Effector memory CD4-positive, alpha-beta T cell (primary cell): ENCODE data around the gene STRADB.

ENCODE experiments used
- DNase-seq, 3 donors: peaks; one replicate each; pipeline ENCODE4 v3.0.0-alpha.2; 2020
- H3K27ac ChIP-seq: 2 replicates; pipeline ENCODE4 v1.7.0; 2013; ENCODE audit warnings: mild to moderate bottlenecking, low read length, moderate library complexity; ENCODE audit not compliant: insufficient read depth, poor library complexity, severe bottlenecking
- H3K27me3 ChIP-seq: replicated peaks from 2 replicates; pipeline ENCODE4 v1.7.0; 2013; ENCODE audit warnings: mild to moderate bottlenecking, low read length; ENCODE audit not compliant: insufficient read depth, control insufficient read depth, poor library complexity, severe bottlenecking
- H3K36me3 ChIP-seq: 2 replicates; pipeline ENCODE4 v1.7.0; 2013; ENCODE audit warnings: mild to moderate bottlenecking, low read length, moderate library complexity; ENCODE audit not compliant: control insufficient read depth, insufficient read depth
- H3K4me1 ChIP-seq: 2 replicates; pipeline ENCODE4 v1.7.0; 2013; ENCODE audit warnings: low read length, mild to moderate bottlenecking; ENCODE audit not compliant: control insufficient read depth, insufficient read depth, poor library complexity, severe bottlenecking
- H3K4me3 ChIP-seq: 2 replicates; pipeline ENCODE4 v1.7.0; 2013; ENCODE audit warnings: low read length, low read depth, mild to moderate bottlenecking; ENCODE audit not compliant: insufficient read depth, poor library complexity, severe bottlenecking
- H3K9me3 ChIP-seq: 2 replicates; pipeline ENCODE4 v1.7.0; 2013; ENCODE audit warnings: mild to moderate bottlenecking, low read length, moderate library complexity; ENCODE audit not compliant: control insufficient read depth

Gene STRADB

GRCh38 chr2:201444746-201445465 is 6.6 kb upstream of the STRADB start:
- no peak for DNase-seq
- no peaks in the 10 kb centered on the region for H3K9me3 ChIP-seq
- H3K27ac ChIP-seq, result no peak overlapping the region
- no peaks in the 10 kb centered on the region for H3K27me3 ChIP-seq
- H3K4me3 ChIP-seq, result no peak overlapping the region
- H3K4me1 ChIP-seq, result peaks cover 22% of the 10 kb centered on the region
- H3K36me3 ChIP-seq, result no peaks in the 10 kb centered on the region

DNA sequence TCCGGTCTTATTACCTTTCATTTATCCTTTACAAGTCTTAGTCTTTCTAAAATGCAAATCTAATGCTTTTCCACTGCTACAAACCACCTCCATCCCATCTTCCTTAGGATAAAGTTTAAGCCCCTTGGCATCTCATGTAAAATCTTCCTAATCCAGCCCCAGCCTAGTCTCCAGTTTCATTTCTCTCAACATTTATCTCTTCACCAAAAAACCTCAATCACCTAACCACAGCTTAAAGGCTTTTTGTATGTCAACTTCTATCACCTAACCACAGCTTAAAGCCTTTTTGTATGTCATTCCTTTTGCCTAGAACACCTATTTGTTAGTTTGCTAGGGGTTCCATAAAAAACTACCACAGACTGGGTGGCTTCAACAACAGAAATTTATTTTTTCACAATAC is 4.5 kb upstream of the STRADB start:
- Histone ChIP-seq H3K36me3 (no peaks in the 10 kb centered on the region), H3K4me3 (no peak overlapping the region), H3K9me3 (no peaks in the 10 kb centered on the region), H3K27ac (peak overlapping the region; percentile 40), H3K4me1 (peaks cover 22% of the 10 kb centered on the region), H3K27me3 (no peaks in the 10 kb centered on the region)
- no peak for DNase-seq

- H3K27me3 ChIP-seq, result no peaks in the 10 kb centered on the region
- DNase-seq, result no peak
- H3K4me3 ChIP-seq, result no peak overlapping the region
- no peaks in the 10 kb centered on the region for H3K36me3 ChIP-seq
- H3K9me3 ChIP-seq, result no peaks in the 10 kb centered on the region
- peak overlapping the region; percentile 40 for H3K27ac ChIP-seq
- H3K4me1 ChIP-seq, result peaks cover 22% of the 10 kb centered on the region
Observed at GRCh38 chr2:201448061-201448460, 3.5 kb upstream of the STRADB start.

- peak overlapping the region; percentile 33 for H3K27ac ChIP-seq
- H3K4me1 ChIP-seq, result peaks cover 22% of the 10 kb centered on the region
- no peaks in the 10 kb centered on the region for H3K9me3 ChIP-seq
- H3K4me3 ChIP-seq, result no peak overlapping the region
- H3K27me3 ChIP-seq, result no peaks in the 10 kb centered on the region
- peak in 2 of 3 donors; percentile 14 to 33 for DNase-seq
- no peaks in the 10 kb centered on the region for H3K36me3 ChIP-seq
Observed at GRCh38 chr2:201448701-201449100, 2.8 kb upstream of the STRADB start.

GRCh38 chr2:201450954-201451291 is 617 bp upstream of the STRADB start:
- DNase-seq, result no peak
- no peaks in the 10 kb centered on the region for H3K36me3 ChIP-seq
- peak overlapping the region; percentile 93 for H3K4me3 ChIP-seq
- H3K9me3 ChIP-seq, result no peaks in the 10 kb centered on the region
- no peaks in the 10 kb centered on the region for H3K27me3 ChIP-seq
- H3K27ac ChIP-seq, result peak overlapping the region; percentile 83
- peaks cover 22% of the 10 kb centered on the region for H3K4me1 ChIP-seq

GRCh38 chr2:201452058-201452921 is 750 bp downstream of the STRADB start:
- Histone ChIP-seq H3K4me3 (peak overlapping the region; percentile 93), H3K27ac (peak overlapping the region; percentile 83), H3K27me3 (no peaks in the 10 kb centered on the region), H3K9me3 (no peaks in the 10 kb centered on the region), H3K4me1 (peaks cover 12% of the 10 kb centered on the region), H3K36me3 (no peaks in the 10 kb centered on the region)
- DNase-seq, result no peak

DNA sequence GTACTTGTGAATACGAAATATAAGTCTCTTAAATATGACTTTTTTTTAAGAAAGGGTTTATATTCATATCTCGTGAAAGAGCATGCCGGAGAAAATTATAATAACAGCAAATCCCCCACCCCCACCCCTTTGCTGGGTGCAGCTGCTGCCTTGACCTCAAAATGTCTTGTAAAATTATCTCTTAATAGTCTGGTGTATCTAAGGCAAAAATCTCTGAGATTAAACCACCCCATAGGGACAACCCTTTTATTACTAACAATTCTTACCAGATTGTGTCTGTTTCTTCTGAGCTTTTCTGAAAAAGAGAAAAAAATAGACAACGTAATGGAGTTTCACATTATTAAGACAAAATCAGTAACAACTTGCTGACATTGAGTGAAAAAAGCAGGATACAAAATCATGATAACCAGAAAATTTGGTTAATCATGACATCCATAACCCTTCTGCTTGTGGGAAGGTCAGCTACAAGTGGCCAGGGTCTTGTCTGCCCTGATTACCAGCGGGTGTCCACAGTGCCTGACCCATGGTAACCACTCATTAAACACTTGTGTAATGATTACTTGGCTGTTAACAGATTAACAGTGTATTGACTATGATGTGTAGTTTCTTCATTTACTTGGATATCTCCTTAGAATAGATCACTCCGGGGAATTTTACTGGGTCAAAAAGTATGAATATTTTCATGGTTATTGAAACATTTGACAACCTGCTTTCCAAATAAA is 1.5 kb downstream of the STRADB start:
- Histone ChIP-seq H3K4me1 (peaks cover 5% of the 10 kb centered on the region), H3K36me3 (no peaks in the 10 kb centered on the region), H3K9me3 (no peaks in the 10 kb centered on the region), H3K27ac (no peak overlapping the region), H3K4me3 (no peak overlapping the region), H3K27me3 (no peaks in the 10 kb centered on the region)
- DNase-seq, result no peak

DNA sequence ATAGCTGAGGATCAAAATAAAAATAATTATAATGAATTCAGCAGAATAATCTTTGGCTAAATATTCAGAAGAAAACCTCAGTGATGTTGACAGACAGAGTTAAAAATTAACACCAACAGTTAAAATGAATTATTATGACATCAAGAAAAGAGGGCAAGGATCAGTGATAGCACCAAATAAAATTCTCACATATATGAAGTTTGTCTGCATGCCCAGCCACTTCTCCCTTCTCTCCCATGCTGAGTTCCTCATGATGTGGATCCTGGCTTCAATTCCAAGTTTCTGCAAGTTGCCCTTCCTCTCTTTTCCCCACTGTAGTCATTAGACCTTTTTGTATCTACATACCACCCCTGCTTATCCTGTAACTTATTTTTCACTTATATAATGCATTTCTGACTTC is 6.8 kb downstream of the STRADB start:
- Histone ChIP-seq H3K36me3 (peaks cover 5% of the 10 kb centered on the region), H3K9me3 (no peaks in the 10 kb centered on the region), H3K4me1 (no peaks in the 10 kb centered on the region), H3K27me3 (no peaks in the 10 kb centered on the region), H3K4me3 (no peak overlapping the region), H3K27ac (no peak overlapping the region)
- DNase-seq, result no peak

DNA sequence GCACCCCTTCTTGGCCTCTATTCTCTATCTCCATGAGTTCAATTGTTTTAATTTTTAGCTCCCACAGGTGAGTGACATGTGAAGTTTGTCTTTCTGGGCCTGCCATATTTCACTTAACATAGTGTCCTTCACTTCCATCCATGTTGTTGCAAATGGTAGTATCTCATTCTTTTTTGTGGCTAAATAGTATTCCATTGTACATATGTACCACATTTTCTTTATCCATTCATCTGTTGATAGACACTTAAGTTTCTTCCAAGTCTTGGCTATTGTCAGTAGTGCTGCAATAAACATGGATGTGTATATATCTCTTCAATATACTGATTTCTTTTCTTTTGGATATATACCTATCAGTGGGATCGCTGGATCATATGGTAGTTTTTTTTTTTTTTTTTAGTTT is 9.0 kb downstream of the STRADB start:
- H3K9me3 ChIP-seq, result no peaks in the 10 kb centered on the region
- no peak overlapping the region for H3K4me3 ChIP-seq
- peaks cover 5% of the 10 kb centered on the region for H3K36me3 ChIP-seq
- DNase-seq, result no peak
- H3K4me1 ChIP-seq, result no peaks in the 10 kb centered on the region
- no peaks in the 10 kb centered on the region for H3K27me3 ChIP-seq
- H3K27ac ChIP-seq, result no peak overlapping the region

- Histone ChIP-seq H3K27me3 (no peaks in the 10 kb centered on the region), H3K9me3 (no peaks in the 10 kb centered on the region), H3K36me3 (peaks cover 9% of the 10 kb centered on the region), H3K27ac (no peak overlapping the region), H3K4me3 (no peak overlapping the region), H3K4me1 (no peaks in the 10 kb centered on the region)
- DNase-seq, result no peak
Observed at GRCh38 chr2:201464547-201464946, 13.0 kb downstream of the STRADB start.
